GM18505 (cell line): ENCODE measurements around the gene SEPTIN12.

ENCODE experiments used
- ATAC-seq: cut with Tn5 transposase; IDR thresholded peaks from one replicate; pipeline ENCODE4 v1.9.1; 2021; ENCODE audit not compliant: unreplicated experiment
- POLR2A ChIP-seq: IDR thresholded peaks from 4 replicates; pipeline ENCODE4 v1.6.1; 2011; ENCODE audit warnings: borderline replicate concordance; ENCODE audit not compliant: insufficient read depth, insufficient read length; ENCODE audit errors: extremely low read depth

SEPTIN12 gene

DNA sequence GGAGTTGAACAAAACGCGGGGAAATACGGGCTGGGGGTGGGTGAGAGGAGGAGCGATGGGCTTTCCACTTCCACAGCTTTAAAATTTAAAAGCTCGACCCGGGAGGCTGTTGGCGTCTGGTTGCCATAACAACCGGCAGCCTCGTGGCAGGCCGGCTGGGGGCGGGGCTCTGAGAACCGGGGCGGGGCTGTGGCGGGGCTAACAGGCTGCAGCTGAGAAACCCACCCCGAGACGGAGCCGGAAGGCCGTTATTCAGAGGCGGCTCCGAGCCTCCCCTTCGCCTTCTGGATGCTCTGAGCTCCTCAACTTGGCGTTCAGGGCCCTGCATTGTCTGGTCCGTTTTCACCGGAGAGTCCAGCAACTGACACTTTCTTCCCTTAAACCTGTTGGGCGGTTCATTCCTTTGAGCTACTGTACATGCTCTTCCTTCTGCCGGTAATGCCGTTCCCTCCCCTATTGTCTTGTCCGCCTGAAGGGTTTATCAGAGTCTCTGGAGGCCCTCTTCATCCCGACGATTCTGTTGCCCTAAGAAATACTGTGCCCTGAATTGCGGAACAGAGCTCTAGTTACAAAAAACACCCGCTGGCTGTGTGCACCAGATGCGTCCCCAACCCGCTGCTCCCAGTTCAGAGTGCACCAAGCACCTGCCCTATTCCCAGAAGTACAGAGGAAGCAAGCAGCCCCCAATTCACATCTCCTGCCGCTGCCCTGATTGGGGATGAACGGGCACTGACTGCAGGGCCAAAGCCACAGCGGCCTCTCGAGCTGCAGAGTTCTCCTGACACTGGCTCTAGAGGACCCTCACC, 53.2 kb downstream of the SEPTIN12 start:
- ATAC-seq = peak; percentile 63
- TF ChIP-seq POLR2A = peak; percentile 76

DNA sequence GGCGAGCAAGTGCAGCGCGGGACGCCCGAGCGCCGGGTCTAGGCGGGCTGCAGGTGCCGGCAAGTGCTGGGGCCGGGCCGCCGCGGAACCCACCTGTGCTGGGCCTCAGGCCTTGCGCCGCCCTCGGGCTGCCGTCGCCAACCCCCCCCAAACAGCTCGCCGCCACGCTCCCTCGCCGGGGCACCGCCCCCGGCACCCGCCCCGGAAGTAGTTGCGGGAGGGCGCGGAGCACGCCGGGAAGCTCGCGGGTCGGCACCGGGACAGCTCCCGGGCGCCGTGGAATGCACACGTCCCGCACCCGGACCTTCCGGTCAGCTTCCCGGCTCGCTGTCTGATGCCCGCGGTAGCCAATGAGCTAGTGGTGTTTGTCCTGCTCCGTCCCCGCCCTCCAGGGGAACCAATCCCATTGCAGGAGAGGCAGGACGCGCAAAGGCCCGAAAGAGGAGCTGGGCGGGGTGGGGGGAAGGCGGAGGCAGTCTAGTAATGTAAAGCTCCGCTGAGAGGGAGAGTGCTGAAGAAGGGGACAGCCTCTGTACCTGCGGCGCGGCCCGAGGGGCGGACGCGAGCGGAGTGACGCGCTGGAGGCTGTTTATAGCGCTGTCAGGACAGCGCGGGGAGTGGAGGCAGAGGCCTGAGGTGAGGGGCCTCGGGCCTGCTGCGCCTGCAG, 53.9 kb downstream of the SEPTIN12 start, which contains the start of the genes ANKS3 and DNAAF8:
Gene ANKS3 (minus strand): TSS at position 209 of the 667 bp plus-strand sequence. CDS start 4,122 bp downstream, outside the sequence.
Gene DNAAF8 (plus strand): TSS at position 475 of the 667 bp plus-strand sequence. CDS start 1,978 bp downstream, outside the sequence.
- ATAC-seq = peak; percentile 73

DNA sequence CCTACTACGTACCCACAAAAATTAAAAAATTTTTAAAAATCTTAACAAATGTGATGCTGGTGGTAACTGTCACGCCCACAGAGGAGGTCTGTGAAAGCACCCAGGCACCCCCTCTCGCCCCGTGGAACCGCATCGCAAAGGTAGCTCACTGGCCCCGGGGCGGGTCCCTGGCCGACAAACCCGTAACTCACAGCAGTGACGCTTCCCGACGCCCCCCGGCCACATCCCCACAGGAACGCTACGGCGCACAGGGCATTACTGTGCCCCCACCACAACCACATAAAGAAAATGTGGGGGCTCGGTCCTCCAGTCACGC, 54.4 kb downstream of the SEPTIN12 start:
- ATAC-seq = peak; percentile 9
- TF ChIP-seq POLR2A = no peak

More for the DNA sequence above, 53.9 kb downstream of the SEPTIN12 start, which contains the start of the genes ANKS3 and DNAAF8:
- TF ChIP-seq POLR2A = peak; percentile 58

DNA sequence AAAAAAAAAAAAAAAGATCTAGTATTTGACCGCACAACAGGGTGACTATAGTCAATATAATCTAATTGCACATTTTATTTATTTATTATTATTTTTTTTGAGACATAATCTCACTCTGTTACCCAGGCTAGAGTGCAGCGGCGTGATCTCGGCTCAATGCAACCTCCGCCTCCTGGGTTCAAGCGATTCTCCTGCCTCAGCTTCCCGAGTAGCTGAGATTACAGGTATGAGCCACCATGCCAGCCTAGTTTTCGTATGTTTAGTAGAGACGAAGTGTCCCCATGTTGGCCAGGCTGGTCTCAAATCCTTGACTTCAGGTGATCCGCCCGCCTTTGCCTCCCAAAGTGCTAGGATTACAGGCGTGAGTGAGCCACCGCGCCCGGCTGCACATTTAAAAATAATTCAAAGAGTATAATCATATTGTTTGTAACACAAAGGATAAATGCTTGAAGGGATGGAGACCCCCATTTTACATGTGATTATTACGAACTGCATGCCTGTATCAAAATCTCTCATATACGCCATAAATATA, 54.9 kb downstream of the SEPTIN12 start:
- no peak for ATAC-seq
- TF ChIP-seq POLR2A = no peak

DNA sequence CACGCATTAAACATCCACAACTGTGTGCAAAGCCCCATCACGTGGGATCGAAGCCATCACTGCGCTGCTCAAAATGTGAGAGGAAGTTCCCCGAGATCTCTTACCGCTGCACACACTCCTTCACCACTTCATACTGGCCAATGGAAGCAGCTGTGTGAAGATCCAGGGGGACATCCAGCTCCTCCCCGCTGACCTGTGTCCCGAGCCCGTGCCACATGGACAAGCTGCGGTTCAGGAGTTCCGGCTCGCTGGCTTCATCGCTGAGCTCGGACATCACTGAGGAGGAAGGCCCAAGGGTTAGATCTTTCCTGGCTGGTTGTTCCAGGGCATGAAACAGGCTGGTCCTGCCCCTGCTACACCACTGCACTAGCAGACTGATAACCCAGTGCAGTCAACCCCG, 58.3 kb downstream of the SEPTIN12 start:
- no peak for ATAC-seq
- no peak for TF ChIP-seq POLR2A

DNA sequence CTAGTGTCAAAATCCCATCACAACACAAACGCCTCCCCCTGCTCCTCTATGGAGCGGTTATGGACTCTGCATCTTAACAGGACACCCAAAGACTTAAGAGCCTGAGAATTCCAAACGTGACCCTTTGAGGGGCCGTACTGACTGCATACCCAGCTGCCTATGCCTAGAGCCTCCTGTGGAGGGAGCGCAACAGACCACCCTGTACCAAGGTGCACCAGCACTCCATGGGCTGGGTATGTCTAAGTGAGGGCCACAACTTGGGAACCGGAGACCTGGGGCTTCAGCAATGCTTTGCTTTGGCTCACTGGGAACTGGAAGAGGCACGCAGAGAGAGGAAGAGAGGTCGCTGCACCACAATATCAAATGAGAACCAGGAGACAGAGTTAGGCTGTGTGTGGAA, 59.5 kb downstream of the SEPTIN12 start:
- no peak for TF ChIP-seq POLR2A
- no peak for ATAC-seq
